ENCODE measurements around the gene CFAP61. TPM values are rescaled to one million over a fixed set of nuclear protein-coding genes. Genes with fewer than 3 reads are reported as not detected.

Gene CFAP61
- polyA plus RNA-seq, 1 of the 3 experiments (the other 2 are of a cell fraction) = 0.26 TPM

DNA sequence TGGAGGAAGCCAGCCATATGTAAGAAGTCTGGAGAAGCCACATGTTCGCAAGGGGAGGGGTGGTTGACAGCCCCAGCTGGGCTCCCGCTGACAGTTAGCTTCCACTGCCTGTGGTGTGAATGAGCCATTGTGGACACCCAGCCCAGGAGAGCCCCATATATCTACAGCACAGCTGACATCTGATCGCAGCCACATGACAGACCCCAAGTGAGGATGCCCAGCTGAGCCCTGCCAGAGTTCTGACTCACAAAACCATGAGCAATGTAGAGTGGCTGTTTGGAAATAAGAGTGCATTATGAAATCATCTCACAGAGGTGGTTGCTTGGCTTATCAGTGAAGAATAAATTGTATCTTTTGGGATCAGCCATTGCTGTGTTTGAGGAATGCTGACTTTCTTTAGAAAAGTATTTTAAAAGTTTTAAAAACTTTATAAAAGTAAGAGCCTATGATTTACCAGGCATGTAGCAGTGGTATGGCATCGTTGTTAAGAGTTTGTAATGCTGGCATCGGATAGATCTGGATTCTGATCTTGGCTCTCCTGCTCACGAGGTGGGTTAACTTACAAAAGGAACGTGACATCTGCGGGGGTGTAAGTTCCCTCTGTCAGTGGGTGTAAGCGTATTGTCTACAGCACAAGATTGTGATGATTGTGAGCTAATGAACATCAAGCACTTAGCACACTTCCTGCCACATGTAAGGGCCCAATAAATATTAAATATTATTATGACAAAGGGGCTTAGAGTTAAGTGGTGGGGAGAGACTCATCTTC is 24.1 kb downstream of the CFAP61 start:
- no peaks in the 10 kb centered on the region for H3K9me2 ChIP-seq
- H3K4me3 ChIP-seq (ENCODE audit: low read depth in 2 of 2, low read length in 1 of 2) = no peak overlapping the region
- TF ChIP-seq RAD21 (IDR thresholded peaks at IDR 0.05; ENCODE audit: low read length) (no peak), EZH2phosphoT487 (IDR thresholded peaks at IDR 0.05; ENCODE audit: borderline replicate concordance, low read depth) (no peak), TAF1 (IDR thresholded peaks at IDR 0.05; ENCODE audit: borderline replicate concordance, low read depth, low read length) (no peak), RCOR1 (IDR thresholded peaks at IDR 0.05; ENCODE audit: low read length) (no peak), EP300 (IDR thresholded peaks at IDR 0.05; ENCODE audit: borderline replicate concordance in 1 of 2, low read depth in 1 of 2, low read length in 1 of 2) (no peak), GATA2 (CRISPR knock-in tag; IDR thresholded peaks at IDR 0.05) (no peak), RFX5 (IDR thresholded peaks at IDR 0.05; ENCODE audit: low read length) (no peak), NRF1 (IDR thresholded peaks at IDR 0.05; ENCODE audit: low read depth, low read length) (no peak), RXRA (IDR thresholded peaks at IDR 0.05; ENCODE audit: borderline replicate concordance, low read depth) (no peak), FOXM1 (IDR thresholded peaks at IDR 0.05; ENCODE audit: low read depth) (no peak), TEAD4 (IDR thresholded peaks at IDR 0.05; ENCODE audit: borderline replicate concordance, insufficient read depth) (no peak), CHD2 (IDR thresholded peaks at IDR 0.05; ENCODE audit: low read length, partially characterized antibody) (no peak), MEF2A (IDR thresholded peaks at IDR 0.05; ENCODE audit: borderline replicate concordance, low read depth) (no peak), MXI1 (IDR thresholded peaks at IDR 0.05; ENCODE audit: low read depth, low read length) (no peak), ELF1 (IDR thresholded peaks at IDR 0.05) (no peak), JUND (IDR thresholded peaks at IDR 0.05) (0 out of 2 replicates have a peak, but pooled peaks have one; percentile 24), TCF12 (IDR thresholded peaks at IDR 0.05) (peak; percentile 44)
- TF ChIP-seq, protein P1, sequence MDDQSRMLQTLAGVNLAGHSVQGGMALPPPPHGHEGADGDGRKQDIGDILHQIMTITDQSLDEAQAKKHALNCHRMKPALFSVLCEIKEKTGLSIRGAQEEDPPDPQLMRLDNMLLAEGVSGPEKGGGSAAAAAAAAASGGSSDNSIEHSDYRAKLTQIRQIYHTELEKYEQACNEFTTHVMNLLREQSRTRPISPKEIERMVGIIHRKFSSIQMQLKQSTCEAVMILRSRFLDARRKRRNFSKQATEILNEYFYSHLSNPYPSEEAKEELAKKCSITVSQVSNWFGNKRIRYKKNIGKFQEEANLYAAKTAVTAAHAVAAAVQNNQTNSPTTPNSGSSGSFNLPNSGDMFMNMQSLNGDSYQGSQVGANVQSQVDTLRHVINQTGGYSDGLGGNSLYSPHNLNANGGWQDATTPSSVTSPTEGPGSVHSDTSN (IDR thresholded peaks at IDR 0.05) = peak; percentile 56
- TF ChIP-seq, protein P2, sequence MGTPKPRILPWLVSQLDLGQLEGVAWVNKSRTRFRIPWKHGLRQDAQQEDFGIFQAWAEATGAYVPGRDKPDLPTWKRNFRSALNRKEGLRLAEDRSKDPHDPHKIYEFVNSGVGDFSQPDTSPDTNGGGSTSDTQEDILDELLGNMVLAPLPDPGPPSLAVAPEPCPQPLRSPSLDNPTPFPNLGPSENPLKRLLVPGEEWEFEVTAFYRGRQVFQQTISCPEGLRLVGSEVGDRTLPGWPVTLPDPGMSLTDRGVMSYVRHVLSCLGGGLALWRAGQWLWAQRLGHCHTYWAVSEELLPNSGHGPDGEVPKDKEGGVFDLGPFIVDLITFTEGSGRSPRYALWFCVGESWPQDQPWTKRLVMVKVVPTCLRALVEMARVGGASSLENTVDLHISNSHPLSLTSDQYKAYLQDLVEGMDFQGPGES (IDR thresholded peaks at IDR 0.05; ENCODE audit: low read depth, low read length) = no peak
- TF ChIP-seq, protein P3, sequence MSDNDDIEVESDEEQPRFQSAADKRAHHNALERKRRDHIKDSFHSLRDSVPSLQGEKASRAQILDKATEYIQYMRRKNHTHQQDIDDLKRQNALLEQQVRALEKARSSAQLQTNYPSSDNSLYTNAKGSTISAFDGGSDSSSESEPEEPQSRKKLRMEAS (IDR thresholded peaks at IDR 0.05; ENCODE audit: low read depth) = 0 out of 2 replicates have a peak, but pooled peaks have one; percentile 33
- TF ChIP-seq, protein P4, sequence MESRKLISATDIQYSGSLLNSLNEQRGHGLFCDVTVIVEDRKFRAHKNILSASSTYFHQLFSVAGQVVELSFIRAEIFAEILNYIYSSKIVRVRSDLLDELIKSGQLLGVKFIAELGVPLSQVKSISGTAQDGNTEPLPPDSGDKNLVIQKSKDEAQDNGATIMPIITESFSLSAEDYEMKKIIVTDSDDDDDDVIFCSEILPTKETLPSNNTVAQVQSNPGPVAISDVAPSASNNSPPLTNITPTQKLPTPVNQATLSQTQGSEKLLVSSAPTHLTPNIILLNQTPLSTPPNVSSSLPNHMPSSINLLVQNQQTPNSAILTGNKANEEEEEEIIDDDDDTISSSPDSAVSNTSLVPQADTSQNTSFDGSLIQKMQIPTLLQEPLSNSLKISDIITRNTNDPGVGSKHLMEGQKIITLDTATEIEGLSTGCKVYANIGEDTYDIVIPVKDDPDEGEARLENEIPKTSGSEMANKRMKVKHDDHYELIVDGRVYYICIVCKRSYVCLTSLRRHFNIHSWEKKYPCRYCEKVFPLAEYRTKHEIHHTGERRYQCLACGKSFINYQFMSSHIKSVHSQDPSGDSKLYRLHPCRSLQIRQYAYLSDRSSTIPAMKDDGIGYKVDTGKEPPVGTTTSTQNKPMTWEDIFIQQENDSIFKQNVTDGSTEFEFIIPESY (IDR thresholded peaks at IDR 0.05; ENCODE audit: borderline replicate concordance, low read depth) = no peak
- TF ChIP-seq, protein P5, sequence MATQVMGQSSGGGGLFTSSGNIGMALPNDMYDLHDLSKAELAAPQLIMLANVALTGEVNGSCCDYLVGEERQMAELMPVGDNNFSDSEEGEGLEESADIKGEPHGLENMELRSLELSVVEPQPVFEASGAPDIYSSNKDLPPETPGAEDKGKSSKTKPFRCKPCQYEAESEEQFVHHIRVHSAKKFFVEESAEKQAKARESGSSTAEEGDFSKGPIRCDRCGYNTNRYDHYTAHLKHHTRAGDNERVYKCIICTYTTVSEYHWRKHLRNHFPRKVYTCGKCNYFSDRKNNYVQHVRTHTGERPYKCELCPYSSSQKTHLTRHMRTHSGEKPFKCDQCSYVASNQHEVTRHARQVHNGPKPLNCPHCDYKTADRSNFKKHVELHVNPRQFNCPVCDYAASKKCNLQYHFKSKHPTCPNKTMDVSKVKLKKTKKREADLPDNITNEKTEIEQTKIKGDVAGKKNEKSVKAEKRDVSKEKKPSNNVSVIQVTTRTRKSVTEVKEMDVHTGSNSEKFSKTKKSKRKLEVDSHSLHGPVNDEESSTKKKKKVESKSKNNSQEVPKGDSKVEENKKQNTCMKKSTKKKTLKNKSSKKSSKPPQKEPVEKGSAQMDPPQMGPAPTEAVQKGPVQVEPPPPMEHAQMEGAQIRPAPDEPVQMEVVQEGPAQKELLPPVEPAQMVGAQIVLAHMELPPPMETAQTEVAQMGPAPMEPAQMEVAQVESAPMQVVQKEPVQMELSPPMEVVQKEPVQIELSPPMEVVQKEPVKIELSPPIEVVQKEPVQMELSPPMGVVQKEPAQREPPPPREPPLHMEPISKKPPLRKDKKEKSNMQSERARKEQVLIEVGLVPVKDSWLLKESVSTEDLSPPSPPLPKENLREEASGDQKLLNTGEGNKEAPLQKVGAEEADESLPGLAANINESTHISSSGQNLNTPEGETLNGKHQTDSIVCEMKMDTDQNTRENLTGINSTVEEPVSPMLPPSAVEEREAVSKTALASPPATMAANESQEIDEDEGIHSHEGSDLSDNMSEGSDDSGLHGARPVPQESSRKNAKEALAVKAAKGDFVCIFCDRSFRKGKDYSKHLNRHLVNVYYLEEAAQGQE (IDR thresholded peaks at IDR 0.05; ENCODE audit: low read depth, low read length) = no peak
- TF ChIP-seq, protein P6, sequence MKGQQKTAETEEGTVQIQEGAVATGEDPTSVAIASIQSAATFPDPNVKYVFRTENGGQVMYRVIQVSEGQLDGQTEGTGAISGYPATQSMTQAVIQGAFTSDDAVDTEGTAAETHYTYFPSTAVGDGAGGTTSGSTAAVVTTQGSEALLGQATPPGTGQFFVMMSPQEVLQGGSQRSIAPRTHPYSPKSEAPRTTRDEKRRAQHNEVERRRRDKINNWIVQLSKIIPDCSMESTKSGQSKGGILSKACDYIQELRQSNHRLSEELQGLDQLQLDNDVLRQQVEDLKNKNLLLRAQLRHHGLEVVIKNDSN (IDR thresholded peaks at IDR 0.05; ENCODE audit: borderline replicate concordance, low read depth) = no peak
- H3K9me3 ChIP-seq = no peaks in the 10 kb centered on the region
- no peak overlapping the region for H3K27ac ChIP-seq (ENCODE audit: low read depth in 2 of 2, low read length in 1 of 2)
- no peaks in the 10 kb centered on the region for H4K20me1 ChIP-seq (ENCODE audit: insufficient read depth)
- H3K9ac ChIP-seq = no peak overlapping the region
- peaks cover 4% of the 10 kb centered on the region; the same call in 1 of the 2 replicates for H3K27me3 ChIP-seq (ENCODE audit: insufficient read depth)
- no peaks in the 10 kb centered on the region for H3K4me1 ChIP-seq (ENCODE audit: control insufficient read depth in 1 of 2, insufficient read depth in 2 of 2, low read depth in 1 of 2, low read length in 1 of 2)
- 51% methylated on average over 9 of the region's 9 CpGs for WGBS (ENCODE audit: low lambda C conversion rate)
- no peaks in the 10 kb centered on the region for H3K79me2 ChIP-seq (ENCODE audit: insufficient read depth)
- H2AFZ ChIP-seq (ENCODE audit: low read depth) = no peak overlapping the region
- no peaks in the 10 kb centered on the region for H3K36me3 ChIP-seq (replicated peaks in 1 of 2; ENCODE audit: control insufficient read depth in 1 of 2, insufficient read depth in 2 of 2, low read length in 1 of 2)
- CTCF ChIA-PET = interaction anchor here (1.2 to 1.3 kb wide), 3 partner anchors 7 to 518 kb away, joined by 4 to 6 read pairs (median 5); no protein-coding TSS in a partner anchor
- no peak for DNase-seq
- no peak overlapping the region for H3K4me2 ChIP-seq
- POLR2A ChIA-PET = no interaction called here
- H3F3A ChIP-seq (replicated peaks; ENCODE audit: insufficient read depth) = no peaks in the 10 kb centered on the region
